Measurements from ENCODE around the gene GRID1.

- TF ChIP-seq ZNF274 (IDR thresholded peaks at IDR 0.05; ENCODE audit: low read depth, low read length), result no peak
- no peak for TF ChIP-seq SUZ12 (IDR thresholded peaks at IDR 0.05; ENCODE audit: extremely low read depth, insufficient read depth, insufficient read length)
- TF ChIP-seq YY1 (IDR thresholded peaks at IDR 0.05; ENCODE audit: insufficient read depth, insufficient read length), result no peak
Measured at GRCh38 chr10:86281396-86281795, 85.2 kb downstream of the GRID1 start.
